ENCODE measurements around the gene CNTNAP5. TPM values are rescaled to one million over a fixed set of nuclear protein-coding genes. Genes with fewer than 3 reads are reported as not detected.

CNTNAP5 gene
- total and polyA plus RNA-seq, 4 donors: not detected

- Histone ChIP-seq H3K36me3 (ENCODE audit: control insufficient read depth in 4 of 4, insufficient read depth in 3 of 4, low read depth in 1 of 4, low read length in 3 of 4) (no peaks in the 10 kb centered on the region), H3K27ac (ENCODE audit: low read depth in 1 of 2, low read length in 2 of 2) (no peak overlapping the region), H3K9me3 (ENCODE audit: control insufficient read depth in 4 of 4, low read length in 3 of 4) (no peaks in the 10 kb centered on the region), H3K4me1 (ENCODE audit: control insufficient read depth in 4 of 4, insufficient read depth in 4 of 4, low read length in 3 of 4) (no peaks in the 10 kb centered on the region), H3K27me3 (ENCODE audit: control insufficient read depth in 4 of 4, insufficient read depth in 4 of 4, low read length in 3 of 4) (no peaks in the 10 kb centered on the region), H3K9ac (ENCODE audit: low read depth in 1 of 2, low read length in 2 of 2) (no peak overlapping the region), H3K4me3 (ENCODE audit: low read depth in 1 of 3, low read length in 3 of 3) (no peak overlapping the region)
- TF ChIP-seq ZBTB33 (IDR thresholded peaks at IDR 0.05) (no peak), CTCF (IDR thresholded peaks at IDR 0.05; ENCODE audit: low read depth, low read length, missing input control) (no peak), FOXA1 (IDR thresholded peaks at IDR 0.05) (no peak), RXRA (IDR thresholded peaks at IDR 0.05) (no peak), JUND (IDR thresholded peaks at IDR 0.05) (no peak), HNF4A (conservative IDR thresholded peaks at IDR 0.05) (no peak), SP1 (IDR thresholded peaks at IDR 0.05) (no peak), GABPA (IDR thresholded peaks at IDR 0.05 in 1 of 2, conservative IDR thresholded peaks at IDR 0.05 in 1 of 2) (no peak), FOXA2 (IDR thresholded peaks at IDR 0.05) (no peak), NR2F2 (IDR thresholded peaks at IDR 0.05) (no peak)
- DNase-seq (ENCODE audit: low spot score): no peak
- WGBS: 88% methylated on average over 2 of the region's 2 CpGs
Measured at GRCh38 chr2:124163840-124164239, 138.8 kb downstream of the CNTNAP5 start.

DNA sequence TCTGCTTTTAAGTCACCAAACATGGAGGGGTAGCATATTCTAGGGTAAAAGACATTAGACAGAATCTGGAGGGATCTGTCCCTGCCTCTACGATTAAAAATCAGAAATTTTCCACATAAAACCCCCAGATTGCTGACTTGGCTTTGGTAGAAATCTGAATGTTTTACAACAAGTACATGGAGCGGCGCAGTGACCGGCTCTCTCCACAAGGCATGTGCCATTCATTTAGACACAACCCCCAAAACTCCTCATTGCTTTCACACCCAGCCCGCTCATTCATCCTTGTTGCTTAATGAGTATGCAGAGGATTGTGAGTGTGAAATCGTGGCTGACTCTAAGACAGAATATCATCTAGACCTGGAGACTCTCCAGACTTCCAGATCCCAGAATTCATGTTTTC, 140.6 kb downstream of the CNTNAP5 start:
- H3K27me3 ChIP-seq (ENCODE audit: control insufficient read depth in 4 of 4, insufficient read depth in 4 of 4, low read length in 3 of 4): no peaks in the 10 kb centered on the region
- no peaks in the 10 kb centered on the region for H3K36me3 ChIP-seq (ENCODE audit: control insufficient read depth in 4 of 4, insufficient read depth in 3 of 4, low read depth in 1 of 4, low read length in 3 of 4)
- peaks cover 0 to 4% (median 0%) of the 10 kb centered on the region in 4 donors for H3K9me3 ChIP-seq (ENCODE audit: control insufficient read depth in 4 of 4, low read length in 3 of 4)
- no peak overlapping the region for H3K9ac ChIP-seq (ENCODE audit: low read depth in 1 of 2, low read length in 2 of 2)
- 85% methylated on average over 6 of the region's 6 CpGs for WGBS
- H3K27ac ChIP-seq (ENCODE audit: low read depth in 1 of 2, low read length in 2 of 2): no peak overlapping the region
- no peak overlapping the region for H3K4me3 ChIP-seq (ENCODE audit: low read depth in 1 of 3, low read length in 3 of 3)
- no peak for DNase-seq (ENCODE audit: low spot score)
- H3K4me1 ChIP-seq (ENCODE audit: control insufficient read depth in 4 of 4, insufficient read depth in 4 of 4, low read length in 3 of 4): no peaks in the 10 kb centered on the region
- TF ChIP-seq HNF4A (conservative IDR thresholded peaks at IDR 0.05) (no peak), ZBTB33 (IDR thresholded peaks at IDR 0.05) (no peak), FOXA2 (IDR thresholded peaks at IDR 0.05) (no peak), FOXA1 (IDR thresholded peaks at IDR 0.05) (no peak), SP1 (IDR thresholded peaks at IDR 0.05) (no peak), RAD21 (IDR thresholded peaks at IDR 0.05) (no peak), MAX (IDR thresholded peaks at IDR 0.05) (no peak), RXRA (IDR thresholded peaks at IDR 0.05) (no peak), GABPA (IDR thresholded peaks at IDR 0.05 in 1 of 2, conservative IDR thresholded peaks at IDR 0.05 in 1 of 2) (no peak), HNF4G (IDR thresholded peaks at IDR 0.05) (no peak), TAF1 (conservative IDR thresholded peaks at IDR 0.05) (no peak), YY1 (IDR thresholded peaks at IDR 0.05) (no peak), NR2F2 (IDR thresholded peaks at IDR 0.05) (no peak), EGR1 (IDR thresholded peaks at IDR 0.05; ENCODE audit: low read depth in 2 of 2) (no peak), REST (IDR thresholded peaks at IDR 0.05) (no peak), JUND (IDR thresholded peaks at IDR 0.05) (no peak), CTCF (IDR thresholded peaks at IDR 0.05; ENCODE audit: low read depth, low read length, missing input control) (no peak)
- TF ChIP-seq, protein P1, sequence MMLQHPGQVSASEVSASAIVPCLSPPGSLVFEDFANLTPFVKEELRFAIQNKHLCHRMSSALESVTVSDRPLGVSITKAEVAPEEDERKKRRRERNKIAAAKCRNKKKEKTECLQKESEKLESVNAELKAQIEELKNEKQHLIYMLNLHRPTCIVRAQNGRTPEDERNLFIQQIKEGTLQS (IDR thresholded peaks at IDR 0.05): no peak
